HG03442 (cell line): ENCODE measurements around the gene OR4D9.
"Not testable (repeated sequence)": the region's sequence is repeated elsewhere in the genome, so short reads cannot be mapped to it uniquely, and the experiment has no call there.

ENCODE experiments used
- ATAC-seq: cut with Tn5 transposase; IDR thresholded peaks from one replicate; pipeline ENCODE4 v1.9.1; 2021; ENCODE audit warnings: mild to moderate bottlenecking, moderate library complexity; ENCODE audit not compliant: unreplicated experiment

Gene OR4D9

DNA sequence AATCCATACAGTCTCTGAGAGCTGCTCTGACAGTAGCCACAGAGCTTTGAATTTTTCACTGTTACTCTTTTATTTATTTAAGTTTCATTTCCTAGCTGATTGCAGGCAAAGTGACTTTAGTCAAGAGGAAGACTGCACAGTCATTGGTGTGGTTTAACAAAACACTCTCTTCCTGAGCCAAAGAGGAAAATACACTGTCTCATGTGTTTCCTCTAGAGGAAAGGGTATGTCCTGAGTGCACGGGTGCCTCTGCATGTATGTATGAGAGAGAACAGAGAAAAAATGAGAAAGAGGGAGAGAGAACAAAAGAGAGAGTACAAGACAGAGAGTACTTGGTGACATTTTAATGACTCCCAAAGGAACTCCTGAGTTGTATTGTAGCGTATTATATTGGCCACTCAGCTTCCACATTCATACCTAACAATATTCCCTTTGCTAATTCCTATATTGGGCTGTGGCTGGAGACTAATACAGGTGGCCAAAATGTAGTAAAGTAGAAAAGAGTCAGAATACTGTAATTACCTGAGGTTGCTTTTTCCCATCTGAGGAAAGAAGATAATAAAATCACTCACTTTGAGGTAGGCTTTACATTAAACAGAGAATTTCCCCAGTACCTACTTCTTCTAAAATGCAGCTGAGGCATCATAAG lies at the start of gene OR4D9:
TSS of gene OR4D9 (plus strand) at position 599 of the 649 bp plus-strand sequence. CDS start 3,374 bp downstream, outside the sequence.
- ATAC-seq, result no peak

DNA sequence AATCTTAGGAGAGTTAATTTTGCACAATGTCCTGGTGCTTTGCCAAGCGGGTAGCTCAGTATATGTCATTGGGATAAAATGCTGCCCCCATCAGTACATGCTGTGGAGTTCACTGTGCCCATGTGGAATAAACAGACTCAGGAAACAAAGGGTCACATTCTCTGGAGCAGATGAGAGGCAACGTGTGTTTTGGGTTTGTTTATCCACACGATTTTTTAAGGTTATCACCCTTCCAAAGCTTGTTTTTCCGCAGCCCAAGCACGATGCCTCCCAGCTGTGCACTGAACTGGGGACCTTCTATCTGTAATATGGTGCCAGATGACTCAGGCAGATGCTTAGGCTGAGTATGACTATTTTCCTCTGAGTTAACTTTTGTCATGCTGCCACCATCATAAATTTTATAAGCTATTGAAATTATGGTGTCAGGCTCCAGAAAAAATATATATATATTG lies 48.1 kb upstream of the OR4D9 start:
- ATAC-seq, result no peak

- no peak for ATAC-seq
Measured at GRCh38 chr11:59473015-59473414, 38.3 kb upstream of the OR4D9 start, which contains the start of gene OR4D10. Gene OR4D10 (plus strand): TSS chr11:59473315. CDS start chr11:59477430, 4,115 bp downstream.

DNA sequence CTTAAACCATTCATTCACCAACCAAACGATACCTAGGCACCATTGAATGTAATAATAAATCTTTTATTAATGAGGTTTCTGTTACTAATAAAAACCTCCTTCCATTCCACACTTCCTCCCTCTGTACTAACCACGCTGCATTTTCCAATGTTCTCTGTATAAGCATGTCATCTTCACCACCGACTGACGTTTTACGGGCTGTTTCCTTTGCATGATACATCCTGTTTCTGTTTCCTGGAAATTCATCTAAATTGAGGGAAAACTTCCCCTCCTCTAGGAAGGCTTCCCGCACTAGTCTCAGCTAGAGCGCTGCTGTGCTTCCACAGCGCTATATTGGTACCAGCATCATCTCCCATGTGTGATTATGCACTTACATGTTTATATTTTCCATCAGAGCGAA lies 36.2 kb upstream of the OR4D9 start:
- no peak for ATAC-seq

DNA sequence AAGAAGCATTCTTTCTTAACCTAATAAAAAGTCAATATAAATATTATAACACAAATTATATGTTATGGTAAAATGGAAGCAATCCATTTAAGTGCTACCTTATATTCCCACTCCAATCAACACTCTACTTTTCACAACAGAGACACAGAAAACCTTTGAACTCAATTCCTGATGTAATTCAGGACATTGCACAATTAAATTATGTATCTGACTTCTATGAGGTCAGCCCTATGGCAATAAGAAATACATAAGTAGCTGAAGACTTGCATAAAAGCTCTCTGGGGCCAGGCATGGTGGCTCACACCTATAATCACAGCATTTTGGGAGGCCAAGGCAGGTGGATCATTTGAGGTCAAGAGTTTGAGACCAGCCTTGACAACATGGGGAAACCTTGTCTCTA lies 31.4 kb upstream of the OR4D9 start:
- no peak for ATAC-seq

- no peak for ATAC-seq
Measured at GRCh38 chr11:59480359-59480758, 31.0 kb upstream of the OR4D9 start.

DNA sequence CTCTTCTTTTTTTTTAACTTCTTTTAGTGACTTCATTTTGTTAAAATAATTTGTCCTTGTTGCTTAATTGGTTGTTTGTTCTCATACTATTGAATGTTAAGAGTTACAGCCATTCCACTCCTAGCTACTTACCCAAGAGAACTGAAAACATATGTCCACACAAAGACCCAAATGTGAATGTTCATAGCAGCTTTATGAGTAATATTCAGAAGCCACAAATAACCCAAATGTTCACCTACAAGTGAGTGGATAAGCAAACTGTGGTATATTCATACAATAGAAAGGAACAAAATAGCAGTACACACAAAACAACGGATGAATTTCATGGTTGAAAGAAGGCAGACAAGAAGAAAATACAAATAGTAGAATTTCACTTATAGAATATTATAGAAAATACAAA lies 9.4 kb upstream of the OR4D9 start:
- ATAC-seq, result peak; percentile 72

DNA sequence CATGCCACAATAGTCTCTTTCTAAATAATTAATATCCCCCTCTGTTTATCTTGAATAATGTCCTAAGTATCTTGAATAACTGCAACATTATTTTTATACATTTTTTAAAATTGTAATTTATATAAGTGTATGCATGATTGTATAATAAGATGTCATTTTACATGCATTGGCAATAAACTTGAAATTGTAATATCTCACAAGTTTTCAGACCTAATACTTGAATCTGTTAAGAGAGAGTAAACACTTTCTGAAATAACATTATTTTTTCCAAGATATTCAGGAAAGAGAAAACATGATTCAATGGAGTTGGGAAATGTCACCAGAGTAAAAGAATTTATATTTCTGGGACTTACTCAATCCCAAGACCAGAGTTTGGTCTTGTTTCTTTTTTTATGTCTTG lies 8.1 kb upstream of the OR4D9 start, which contains the start of gene OR4D11:
TSS of gene OR4D11 (plus strand) at position 301 of the 400 bp plus-strand sequence. CDS start at position 301, 0 bp downstream.
- no peak for ATAC-seq

DNA sequence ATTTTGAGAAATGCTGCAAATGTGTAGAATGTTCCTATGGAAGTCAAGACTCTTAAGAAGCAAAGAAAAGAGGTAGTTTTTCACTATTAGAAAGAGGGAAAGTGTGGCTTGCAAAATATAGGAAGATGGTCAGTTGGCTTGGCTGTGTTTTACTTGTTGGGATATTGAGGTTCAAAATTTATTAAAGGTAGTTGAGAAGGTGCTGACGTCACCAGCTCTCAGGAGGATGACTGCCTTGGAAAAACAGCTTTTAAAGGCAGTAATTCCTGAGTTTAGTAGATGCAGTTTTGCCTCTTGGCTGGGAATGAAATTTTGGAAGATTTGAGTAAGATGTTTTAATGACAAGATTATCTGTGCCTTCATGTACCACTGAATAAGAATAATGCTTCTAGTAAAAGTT lies 336 bp downstream of the OR4D9 start:
- ATAC-seq, result no peak

- not testable (repeated sequence) for ATAC-seq
Measured at GRCh38 chr11:59520139-59520538, 8.8 kb downstream of the OR4D9 start.

DNA sequence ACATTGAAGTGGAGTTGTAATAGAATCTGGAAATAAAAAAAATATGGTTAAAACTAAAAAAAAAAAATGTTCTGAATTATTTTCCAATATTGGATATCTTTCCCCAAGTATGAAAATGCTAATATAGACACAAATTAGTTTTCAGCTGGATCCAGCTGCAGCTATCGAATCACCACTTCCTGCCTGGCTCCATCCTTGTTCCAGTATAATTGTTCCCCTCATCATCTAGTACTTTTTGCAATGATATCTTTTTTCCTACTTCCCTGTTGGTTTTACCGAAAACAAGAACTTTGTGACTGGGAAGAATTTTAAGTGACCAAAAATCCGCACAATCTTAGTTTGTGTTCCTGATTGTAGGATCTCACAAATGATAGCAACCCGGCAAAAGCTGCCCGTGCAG lies 9.4 kb downstream of the OR4D9 start:
- no peak for ATAC-seq

DNA sequence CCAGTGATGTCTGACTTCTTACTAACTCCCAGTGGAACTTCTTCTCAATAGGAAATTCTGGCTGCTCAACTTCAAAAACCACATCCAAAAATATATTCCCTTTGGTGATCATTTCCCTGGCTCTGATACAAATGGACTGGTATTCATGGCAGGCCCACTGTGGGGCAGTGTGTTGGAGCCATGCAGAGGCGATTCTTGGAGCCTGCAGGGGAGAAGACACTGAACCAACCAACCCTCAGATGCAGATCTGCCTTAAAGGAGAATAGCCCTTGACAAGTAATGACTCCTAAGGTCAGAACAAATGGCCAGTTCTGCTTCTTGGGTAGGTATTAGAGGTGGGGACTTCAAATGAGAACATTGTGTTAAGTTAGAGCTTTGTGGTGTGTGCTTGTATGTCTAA lies 12.2 kb downstream of the OR4D9 start:
- ATAC-seq, result no peak

DNA sequence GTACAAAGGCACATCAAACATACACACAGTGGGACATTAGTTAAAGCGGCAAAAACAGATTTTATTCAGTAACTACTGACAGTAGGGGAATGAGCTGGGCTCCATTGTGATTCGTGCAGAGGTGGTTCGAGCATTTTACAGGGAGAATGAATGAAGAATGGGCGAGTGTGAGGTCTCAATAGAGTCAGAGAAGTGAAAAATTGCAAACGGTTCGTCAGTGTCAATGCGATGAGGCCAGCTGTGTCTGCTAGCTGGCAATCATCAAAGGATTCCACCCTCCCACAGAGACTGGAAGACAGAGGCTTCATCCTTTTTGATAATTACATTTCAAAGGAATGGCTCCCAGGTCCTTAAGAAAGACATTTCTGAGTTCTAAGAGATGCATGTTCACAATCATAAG lies 17.4 kb downstream of the OR4D9 start:
- no peak for ATAC-seq

GRCh38 chr11:59532620-59533019 lies 21.3 kb downstream of the OR4D9 start:
- no peak for ATAC-seq

GRCh38 chr11:59534676-59535075 lies 23.3 kb downstream of the OR4D9 start:
- no peak for ATAC-seq

GRCh38 chr11:59542142-59542810 lies 30.9 kb downstream of the OR4D9 start:
- ATAC-seq, result no peak

DNA sequence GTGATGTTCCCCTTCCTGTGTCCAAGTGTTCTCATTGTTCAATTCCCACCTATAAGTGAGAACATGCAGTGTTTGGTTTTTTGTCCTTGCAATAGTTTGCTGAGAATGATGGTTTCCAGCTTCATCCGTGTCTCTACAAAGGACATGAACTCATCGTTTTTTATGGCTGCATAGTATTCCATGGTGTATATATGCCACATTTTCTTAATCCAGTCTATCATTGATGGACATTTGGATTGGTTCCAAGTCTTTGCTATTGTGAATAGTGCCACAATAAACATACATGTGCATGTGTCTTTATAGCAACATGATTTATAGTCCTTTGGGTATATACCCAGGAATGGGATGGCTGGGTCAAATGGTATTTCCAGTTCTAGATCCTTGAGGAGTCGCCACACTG lies 32.4 kb downstream of the OR4D9 start:
- ATAC-seq, result not testable (repeated sequence)

DNA sequence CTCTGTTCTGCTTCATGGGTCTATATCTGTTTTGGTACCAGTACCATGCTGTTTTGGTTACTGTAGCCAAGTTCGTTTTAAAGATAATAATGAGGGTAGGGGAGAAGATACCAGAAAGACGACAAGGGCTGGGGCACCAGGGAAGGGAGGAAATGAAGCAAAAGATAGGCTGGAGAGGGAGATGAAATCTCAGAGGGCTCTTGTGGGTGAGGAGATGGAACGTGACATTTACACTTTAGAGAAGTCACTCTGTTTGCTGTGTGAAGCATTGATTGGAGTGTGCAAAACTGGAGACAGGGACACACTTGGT lies 33.5 kb downstream of the OR4D9 start:
- no peak for ATAC-seq

DNA sequence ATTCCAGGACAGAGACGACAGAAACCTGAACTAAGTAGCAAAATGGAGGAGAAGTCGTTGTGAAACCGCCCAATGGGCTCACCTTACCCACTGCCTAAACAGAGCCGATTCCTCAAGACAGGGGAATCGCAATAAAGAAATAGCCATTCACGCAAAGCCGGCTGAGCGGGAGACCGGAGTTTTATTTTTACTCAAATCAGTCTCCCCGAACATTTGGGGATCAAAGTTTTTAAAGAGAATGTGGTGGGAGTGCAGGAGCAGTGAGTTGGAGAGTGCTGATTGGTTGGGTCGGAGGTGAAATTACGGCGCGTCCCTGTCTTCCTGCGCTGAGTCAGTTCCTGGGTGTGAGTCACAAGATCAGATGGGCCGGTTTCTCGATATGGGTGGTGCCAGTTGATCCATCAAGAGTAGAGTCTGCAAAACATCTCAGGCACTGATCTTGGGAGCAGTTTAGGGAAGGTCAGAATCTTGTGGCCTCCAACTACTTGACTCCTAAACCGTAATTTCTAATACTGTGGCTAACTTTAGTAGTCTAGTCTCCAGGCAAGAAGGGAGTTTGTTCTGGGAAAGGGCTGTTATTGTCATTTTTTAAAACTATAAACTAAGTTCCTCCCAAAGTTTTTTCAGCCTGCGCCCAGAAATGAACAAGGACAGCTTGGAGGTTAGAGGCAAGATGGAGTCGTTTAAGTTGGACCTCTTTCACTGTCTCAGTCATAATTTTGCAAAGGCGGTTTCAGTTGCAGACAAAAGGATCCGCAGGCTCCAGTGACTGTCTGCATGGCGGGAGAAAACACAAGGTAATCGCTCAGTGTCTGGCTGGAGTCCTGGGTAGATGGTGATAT lies 34.1 kb downstream of the OR4D9 start:
- ATAC-seq, result no peak

GRCh38 chr11:59547605-59548308 lies 36.4 kb downstream of the OR4D9 start:
- ATAC-seq, result not testable (repeated sequence)

- ATAC-seq, result no peak
Measured at GRCh38 chr11:59548309-59548656, 36.9 kb downstream of the OR4D9 start.
